Germinal center (tissue), 1 donor: ENCODE data around the gene CCDC93.
"Not testable (repeated sequence)": the region's sequence is repeated elsewhere in the genome, so short reads cannot be mapped to it uniquely, and the experiment has no call there.

Experiments
- DNase-seq: peaks from one replicate; pipeline ENCODE4 v3.0.0; 2012; ENCODE audit warnings: mixed read lengths, low spot score

The CCDC93 gene

GRCh38 chr2:118044854-118045253 is 31.0 kb upstream of the CCDC93 start:
- no peak for DNase-seq

- DNase-seq = no peak
These were observed 30.3 kb upstream of the CCDC93 start for GRCh38 chr2:118044103-118044716.

DNA sequence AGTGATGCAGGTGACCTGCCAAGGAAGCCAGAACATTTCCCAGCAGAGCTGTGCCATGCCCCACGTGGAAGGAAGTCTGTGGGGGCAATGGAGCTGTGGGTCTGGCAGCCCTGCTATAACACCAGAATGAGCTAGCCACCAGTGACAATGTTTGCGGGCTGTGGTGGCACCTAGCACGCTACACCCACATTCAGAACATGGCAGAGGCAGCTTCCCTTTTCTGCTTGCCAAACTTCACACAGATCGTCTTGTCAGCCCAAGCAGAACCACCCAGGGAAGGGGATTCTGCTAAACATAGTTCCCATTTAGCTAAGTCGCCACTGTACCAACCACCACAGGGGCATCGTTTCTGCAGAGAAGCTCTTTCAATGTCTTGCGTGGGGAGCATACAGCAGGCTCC is 27.0 kb upstream of the CCDC93 start:
- no peak for DNase-seq

DNA sequence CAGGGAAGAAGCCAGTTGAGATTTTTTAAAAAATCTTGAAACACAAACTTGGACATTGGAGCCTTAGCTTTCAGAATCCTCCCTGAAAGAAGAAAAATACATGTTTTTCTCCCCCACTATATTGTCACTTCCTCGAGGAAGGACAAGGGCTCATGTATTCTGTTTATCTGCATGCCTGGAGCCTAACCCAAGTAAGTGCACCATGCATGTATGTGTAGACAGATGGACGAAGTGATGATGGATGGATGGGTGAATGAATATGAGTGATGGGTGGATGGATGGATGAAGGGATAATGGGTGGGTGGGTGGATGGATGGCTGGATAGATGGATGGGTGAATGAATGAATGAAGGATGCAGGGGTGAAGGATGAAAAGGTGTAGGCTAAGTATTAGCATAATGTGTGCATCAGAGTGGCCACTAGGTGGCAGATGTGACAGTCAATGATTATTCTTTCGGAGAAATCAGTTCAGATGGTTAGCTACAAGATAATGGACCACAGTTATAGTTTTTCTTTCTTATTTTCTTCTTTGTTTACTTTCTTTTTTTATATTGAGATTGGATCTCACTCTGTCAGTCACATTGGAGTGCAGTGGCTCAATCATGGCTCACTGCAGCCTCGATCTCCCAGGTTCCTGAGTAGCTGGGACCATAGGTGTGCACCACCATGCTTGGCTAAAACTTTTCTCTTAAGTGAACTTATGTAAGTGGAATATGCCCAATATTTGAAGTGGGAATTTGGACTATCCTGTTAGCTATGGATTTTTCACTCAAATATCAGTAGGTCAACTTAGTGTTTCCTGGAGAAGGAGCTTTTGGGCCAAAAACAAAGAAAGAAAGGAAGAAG is 18.5 kb upstream of the CCDC93 start:
- DNase-seq = peak; percentile 44

DNA sequence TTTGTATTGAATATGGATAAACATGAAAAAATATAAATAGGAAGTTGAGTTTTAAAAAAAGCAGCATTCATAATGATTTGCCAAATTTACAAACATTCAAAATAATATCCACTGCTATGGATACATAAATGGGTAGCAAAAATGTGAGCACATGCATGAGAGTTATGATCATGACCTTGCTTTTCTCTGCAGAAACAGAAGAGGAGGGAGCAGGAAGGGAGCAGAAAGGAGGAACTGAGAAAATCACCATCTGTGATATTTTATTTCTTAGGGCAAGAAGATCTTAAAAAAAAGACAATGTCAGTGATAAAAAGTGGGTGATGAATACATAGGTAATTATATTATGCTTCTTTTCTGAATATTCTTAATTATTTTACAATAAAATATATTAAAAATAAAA is 17.7 kb upstream of the CCDC93 start:
- DNase-seq = no peak

- no peak for DNase-seq
These were observed 15.2 kb upstream of the CCDC93 start for GRCh38 chr2:118029025-118029424.

DNA sequence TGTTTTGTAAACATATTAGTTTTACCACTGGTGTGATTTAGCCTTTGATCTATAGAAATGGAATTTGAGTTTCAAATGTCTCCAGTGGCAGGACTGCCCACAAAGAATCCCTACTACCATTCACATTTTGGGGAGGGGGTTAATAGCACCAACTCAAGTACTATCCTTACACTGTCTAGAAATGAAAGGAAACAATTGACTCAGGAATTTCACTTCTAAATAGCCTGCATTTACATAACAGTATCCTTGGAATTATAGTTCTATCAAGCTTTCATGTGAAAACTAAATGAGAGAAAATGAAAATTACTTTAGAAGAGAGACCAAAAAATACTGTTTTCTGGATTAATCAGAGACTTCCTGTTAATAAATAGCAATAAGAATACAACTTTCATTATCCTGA is 7.5 kb upstream of the CCDC93 start:
- no peak for DNase-seq

DNA sequence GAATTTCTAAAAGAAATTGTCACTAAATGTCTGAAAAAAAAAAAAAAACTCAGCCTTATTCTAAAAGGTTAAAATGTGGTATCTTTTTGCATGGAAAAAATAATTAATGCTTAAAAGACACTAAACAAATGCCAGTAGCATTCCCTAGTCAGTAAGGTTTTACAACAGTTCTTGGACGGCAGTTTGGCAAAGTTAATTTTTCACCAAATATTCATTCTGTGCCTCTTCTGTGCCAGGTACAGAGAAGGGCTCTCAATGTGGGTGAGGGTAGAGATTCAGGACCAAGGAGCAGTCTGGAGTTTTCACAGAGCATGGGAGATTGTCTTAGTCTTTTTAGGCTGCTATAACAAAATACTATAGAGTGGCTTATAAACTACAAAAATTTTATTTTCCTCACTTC is 6.0 kb upstream of the CCDC93 start:
- DNase-seq = no peak

DNA sequence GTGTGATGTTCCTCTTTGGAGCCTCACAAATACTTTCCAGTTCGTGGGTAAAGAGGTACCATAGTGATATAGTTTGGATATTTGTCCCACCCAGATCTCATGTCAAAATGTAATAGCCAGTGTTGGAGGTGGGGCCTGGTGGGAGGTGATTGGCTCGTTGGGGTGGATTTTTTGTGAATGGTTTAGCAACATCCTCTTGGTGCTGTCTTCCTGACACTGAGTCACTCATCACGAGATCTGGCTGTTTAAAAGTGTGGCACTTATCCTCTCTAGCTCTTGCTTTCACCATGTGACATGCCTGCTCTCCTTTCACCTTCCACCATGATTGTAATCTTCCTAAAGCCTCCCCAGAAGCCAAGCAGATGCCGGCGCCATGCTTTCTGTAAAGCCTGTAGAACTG is 3.0 kb upstream of the CCDC93 start:
- DNase-seq = no peak

- DNase-seq = not testable (repeated sequence)
These were observed 1.9 kb upstream of the CCDC93 start for GRCh38 chr2:118015761-118016160.

DNA sequence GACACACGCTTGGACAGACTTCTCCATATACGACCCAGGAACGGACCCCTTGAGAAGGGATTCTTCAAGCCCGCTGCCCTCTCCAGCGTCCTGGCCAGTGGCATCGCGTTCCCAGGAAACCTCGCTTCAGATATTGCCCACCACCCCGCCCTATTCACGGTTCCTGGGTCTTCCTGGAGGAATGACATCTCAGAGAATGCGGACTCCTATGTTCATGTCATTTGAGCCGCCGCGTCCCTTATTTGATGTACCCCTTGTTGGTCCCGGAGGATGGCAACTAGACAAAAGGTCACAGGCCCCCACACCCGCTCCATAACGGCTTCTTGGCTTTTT is 588 bp upstream of the CCDC93 start:
- DNase-seq = peak; percentile 8

- peak; percentile 56 for DNase-seq
These were observed 598 bp downstream of the CCDC93 start for GRCh38 chr2:118013221-118013723.

DNA sequence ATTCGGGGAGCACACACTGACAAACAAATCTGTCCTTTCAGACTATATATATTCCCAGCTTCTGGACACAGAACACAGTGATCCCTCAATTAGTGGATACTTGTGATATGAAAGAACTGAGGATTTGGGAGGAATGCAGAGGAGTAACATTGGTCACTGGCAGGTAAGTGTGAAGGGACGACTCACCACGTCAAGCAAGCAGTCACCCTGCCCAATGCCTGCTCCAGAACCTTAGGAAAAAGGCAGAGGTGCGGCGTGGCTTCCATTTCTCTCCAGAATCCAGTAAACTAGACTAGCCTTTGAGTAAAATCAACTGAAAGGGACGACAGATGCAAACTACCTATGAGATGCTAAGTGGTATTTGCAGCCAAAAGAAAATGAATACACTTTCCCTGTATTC is 1.1 kb downstream of the CCDC93 start:
- DNase-seq = no peak

DNA sequence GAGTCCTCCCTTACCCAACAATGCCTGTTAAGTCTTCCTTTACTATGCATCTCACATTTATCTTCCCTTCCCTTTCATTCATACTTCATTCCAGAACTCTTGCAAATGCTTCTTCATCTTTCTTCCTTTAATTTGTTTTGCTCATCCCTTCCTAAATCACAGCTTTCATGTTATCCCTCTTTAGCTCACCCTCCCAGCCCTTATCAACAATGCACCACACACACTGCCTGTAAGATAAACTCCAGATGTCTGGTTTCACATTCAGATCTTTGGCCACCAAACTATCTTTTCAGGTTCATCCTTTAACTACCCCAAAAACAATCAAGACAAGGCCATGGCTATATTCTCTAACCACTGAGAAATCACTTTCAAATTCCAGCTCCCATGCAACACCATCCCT is 3.4 kb downstream of the CCDC93 start:
- no peak for DNase-seq

DNA sequence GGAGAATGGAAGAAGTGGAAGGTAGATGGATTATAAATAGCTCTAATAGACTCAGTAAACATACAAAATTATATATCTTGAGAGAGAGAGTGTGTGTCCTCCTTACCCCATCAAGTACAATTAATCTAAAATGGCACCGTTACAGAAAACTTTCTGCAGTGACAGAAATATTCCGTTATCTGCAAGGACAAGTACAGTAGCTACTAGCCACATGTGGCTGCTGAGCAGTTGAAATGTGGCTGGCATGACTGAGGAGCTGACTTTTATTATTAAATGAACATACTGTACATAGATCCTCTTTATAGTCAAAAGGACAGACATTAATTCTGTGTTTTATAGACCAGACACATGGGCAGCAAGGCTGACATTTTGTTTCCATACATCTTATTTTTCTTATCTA is 7.0 kb downstream of the CCDC93 start:
- no peak for DNase-seq

DNA sequence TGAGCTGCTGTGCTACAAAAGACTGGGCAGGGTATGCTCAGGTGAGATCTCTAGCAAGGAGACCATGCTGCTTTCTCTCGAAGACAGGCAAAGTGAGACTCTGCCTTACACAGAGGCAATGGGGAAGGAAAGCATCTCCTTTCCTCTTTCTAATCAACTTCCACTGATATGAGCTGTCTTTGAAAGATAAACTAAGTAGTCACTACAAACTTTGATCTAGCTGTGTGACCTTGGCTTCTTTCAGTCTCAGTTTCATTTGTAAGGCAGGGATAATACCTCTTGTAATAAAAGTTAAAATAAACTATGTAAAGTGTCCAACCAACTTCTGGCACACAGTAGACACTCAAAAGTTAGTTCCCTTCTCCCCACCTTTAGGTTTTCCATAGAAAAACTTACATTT is 7.5 kb downstream of the CCDC93 start:
- DNase-seq = no peak

GRCh38 chr2:118003396-118003824 is 10.5 kb downstream of the CCDC93 start:
- peak; percentile 62 for DNase-seq

DNA sequence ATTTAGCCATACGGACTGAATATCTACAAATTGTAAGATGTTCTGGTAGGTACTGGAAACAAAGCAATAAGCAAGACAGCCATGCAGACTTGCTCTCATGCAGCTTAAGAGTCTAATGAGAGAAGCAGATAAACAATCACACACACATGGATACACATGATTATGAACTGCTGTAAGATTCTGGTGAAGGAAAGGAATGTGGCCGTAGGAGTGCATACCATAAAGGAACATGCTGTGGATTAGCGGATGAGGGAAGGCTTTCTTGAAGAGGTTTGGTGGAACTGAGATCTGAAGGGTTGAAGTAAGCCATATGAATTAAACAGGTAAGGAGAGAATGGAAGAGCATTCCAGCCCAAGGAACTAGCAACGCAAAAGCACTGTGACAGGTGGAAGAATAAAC is 13.8 kb downstream of the CCDC93 start:
- DNase-seq = no peak

DNA sequence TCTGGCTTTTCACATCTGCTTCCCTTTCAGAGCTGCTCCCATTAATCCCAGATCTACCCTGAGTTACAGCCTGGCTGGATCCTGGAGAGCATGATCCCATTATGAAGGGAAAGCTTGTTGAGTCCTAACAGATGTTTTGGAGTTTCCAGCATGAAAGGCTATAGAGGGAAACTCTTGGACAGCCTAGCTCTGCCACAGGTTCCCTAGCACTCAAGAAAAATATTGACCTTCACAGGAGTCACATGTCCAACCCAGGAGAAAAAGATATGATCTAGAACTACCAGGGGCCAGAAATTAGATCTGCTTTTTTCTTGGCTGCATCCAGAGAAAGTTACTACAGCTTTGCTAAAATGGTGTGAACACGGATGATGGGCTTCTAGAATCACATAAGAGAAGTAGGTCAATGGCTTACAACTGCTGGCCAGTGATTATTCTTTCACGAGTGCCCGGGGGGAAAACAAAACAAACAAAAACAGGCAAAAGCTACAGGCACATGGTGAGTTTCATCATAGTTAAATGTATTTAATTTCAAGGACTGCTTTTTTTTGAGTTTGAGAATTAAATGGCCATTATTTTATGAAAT is 15.9 kb downstream of the CCDC93 start:
- DNase-seq = no peak

DNA sequence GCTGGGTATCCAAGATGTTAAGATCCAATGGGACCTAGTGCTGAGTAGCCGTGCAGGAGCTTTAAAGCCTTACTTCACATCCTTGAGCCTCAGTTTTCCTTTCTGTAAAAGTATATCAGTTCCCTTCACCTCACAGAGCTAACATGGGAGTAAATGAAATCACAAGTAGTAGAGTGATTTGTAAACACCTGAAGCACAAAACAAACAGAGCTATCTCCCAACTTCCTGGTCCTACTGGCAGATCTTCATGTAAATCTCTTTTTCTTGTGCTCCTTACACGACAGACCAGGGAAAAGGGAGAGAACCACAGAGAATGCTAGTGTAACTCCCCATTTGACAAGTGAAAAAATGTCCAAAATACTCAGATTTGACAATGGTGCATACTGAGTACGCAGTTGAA is 17.3 kb downstream of the CCDC93 start:
- DNase-seq = no peak

DNA sequence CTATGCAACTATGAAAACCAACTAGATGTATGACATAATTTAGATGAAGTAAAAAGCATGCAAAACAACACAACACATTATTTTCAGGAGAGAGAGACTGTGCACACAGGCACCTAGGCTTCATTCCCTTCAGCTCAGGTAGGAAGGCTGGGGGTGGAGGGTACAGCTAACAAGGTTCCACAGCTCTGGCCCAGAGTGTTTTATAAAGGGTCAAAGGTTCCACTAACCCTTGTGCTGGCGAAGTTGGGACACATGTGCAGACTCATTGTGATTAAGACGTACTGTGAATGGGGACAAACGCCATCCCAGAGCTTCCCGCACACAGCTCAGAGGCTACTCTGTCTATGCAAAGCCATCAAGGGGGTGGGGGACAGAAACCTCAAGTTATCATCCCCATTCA is 19.1 kb downstream of the CCDC93 start:
- DNase-seq = no peak

DNA sequence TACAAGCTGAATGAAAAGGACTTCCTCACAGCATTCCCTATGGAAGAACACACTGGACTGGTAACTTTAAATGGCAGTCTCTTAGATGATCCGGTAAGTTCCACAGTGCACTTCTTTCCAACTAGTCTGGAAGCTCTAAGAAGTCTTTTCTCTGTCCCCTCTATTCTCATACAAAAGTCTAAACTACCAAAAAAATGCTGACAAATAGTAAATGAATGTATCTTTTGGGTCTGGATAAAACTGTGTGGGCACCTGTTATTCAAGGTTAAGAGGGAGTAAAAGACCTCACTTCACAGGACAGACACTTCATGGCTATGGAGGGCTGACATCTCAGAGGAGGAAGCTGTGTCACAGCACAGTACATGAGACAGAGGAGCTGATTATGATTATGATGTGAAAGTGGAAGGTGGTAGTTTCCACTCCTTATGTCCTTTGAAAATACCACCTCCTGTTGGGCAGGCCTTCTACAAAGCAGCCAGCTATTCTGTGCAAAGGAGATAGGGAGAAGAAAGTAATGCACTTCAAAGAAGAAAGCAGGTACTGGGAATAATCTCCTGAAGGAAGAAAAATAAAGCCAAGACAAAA is 23.9 kb downstream of the CCDC93 start:
- DNase-seq = no peak

GRCh38 chr2:117987121-117987520 is 26.7 kb downstream of the CCDC93 start:
- no peak for DNase-seq
